ENCODE results near the gene CFAP61.

CFAP61 gene

GRCh38 chr20:20195021-20195705, 142.8 kb downstream of the CFAP61 start:
- in situ Hi-C loops (cut with HindIII; ENCODE audit: low sequenced_read_pairs), result no loop called here
- DNase-seq (ENCODE audit: low read depth, low spot score), result no peak
- TF ChIP-seq, protein P1, sequence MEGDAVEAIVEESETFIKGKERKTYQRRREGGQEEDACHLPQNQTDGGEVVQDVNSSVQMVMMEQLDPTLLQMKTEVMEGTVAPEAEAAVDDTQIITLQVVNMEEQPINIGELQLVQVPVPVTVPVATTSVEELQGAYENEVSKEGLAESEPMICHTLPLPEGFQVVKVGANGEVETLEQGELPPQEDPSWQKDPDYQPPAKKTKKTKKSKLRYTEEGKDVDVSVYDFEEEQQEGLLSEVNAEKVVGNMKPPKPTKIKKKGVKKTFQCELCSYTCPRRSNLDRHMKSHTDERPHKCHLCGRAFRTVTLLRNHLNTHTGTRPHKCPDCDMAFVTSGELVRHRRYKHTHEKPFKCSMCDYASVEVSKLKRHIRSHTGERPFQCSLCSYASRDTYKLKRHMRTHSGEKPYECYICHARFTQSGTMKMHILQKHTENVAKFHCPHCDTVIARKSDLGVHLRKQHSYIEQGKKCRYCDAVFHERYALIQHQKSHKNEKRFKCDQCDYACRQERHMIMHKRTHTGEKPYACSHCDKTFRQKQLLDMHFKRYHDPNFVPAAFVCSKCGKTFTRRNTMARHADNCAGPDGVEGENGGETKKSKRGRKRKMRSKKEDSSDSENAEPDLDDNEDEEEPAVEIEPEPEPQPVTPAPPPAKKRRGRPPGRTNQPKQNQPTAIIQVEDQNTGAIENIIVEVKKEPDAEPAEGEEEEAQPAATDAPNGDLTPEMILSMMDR (IDR thresholded peaks at IDR 0.05; ENCODE audit: low read depth, low read length), result no peak
- no peak overlapping the region for H3K4me3 ChIP-seq (ENCODE audit: low read depth, low read length)

DNA sequence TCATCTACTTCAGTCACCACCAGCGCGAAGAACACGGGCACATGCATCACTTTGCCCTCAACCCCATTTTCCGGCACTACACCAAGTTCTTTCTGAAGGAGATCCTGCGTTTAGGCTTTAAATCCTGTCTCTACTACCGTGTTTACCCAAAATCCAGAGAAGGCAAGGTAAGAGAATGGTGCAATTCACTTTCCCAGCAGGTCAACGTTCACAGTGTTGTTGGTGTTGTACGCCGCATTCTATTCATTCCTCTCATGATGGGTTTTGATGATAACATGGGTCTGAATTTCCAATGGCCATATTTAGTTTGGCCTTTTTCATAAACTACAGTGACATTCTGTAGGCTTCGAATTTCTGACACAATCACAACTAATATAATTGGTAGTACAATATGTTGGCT, 144.3 kb downstream of the CFAP61 start:
- TF ChIP-seq, protein P1 (IDR thresholded peaks at IDR 0.05; ENCODE audit: low read depth, low read length), result no peak
- in situ Hi-C loops (cut with HindIII; ENCODE audit: low sequenced_read_pairs), result no loop called here
- no peak for DNase-seq (ENCODE audit: low read depth, low spot score)
- H3K4me3 ChIP-seq (ENCODE audit: low read depth, low read length), result no peak overlapping the region

DNA sequence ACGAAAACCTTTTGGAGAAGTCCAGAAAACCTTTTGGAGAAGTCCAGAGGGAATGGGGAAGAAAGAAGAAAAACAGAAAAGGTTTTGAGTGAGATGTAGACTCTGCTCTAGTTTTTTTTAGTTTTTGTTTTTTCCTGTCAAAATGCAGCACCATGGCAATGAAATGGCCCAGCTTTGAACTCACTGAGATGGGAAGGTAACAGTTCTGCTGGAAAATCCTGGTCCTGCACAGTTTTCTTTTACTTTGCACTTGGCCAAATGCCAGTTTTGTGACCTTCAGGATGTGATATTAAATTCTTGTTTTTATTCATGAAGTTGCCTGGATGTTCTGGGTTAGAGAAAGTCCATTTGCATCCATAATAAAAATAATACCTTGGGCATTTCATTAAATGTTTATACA, 145.7 kb downstream of the CFAP61 start:
- TF ChIP-seq, protein P1 (IDR thresholded peaks at IDR 0.05; ENCODE audit: low read depth, low read length), result no peak
- in situ Hi-C loops (cut with HindIII; ENCODE audit: low sequenced_read_pairs), result no loop called here
- DNase-seq (ENCODE audit: low read depth, low spot score), result no peak
- H3K4me3 ChIP-seq (ENCODE audit: low read depth, low read length), result no peak overlapping the region

GRCh38 chr20:20199361-20200160, 147.2 kb downstream of the CFAP61 start:
- H3K4me3 ChIP-seq (ENCODE audit: low read depth, low read length), result no peak overlapping the region
- TF ChIP-seq, protein P1 (IDR thresholded peaks at IDR 0.05; ENCODE audit: low read depth, low read length), result no peak
- no peak for DNase-seq (ENCODE audit: low read depth, low spot score)
- in situ Hi-C loops (cut with HindIII; ENCODE audit: low sequenced_read_pairs), result no loop called here

DNA sequence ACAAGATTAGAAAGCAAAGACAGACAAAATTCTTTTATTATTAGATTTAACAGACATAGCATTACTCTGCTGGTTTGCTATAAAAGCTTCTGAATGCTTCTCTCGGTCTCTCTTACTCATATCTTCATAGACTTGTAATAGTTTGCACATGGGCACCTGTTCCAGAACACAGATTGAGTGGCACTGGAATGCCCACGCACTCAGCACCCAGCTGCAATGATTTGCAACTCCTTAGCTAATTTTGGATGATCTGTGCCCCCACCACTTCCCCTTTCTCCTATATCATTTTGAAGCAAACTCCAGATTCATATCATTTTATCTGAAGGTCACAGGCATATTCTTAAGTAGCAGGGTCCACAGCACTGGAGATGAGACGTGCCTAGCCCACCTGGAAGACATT, 148.8 kb downstream of the CFAP61 start:
- TF ChIP-seq, protein P1 (IDR thresholded peaks at IDR 0.05; ENCODE audit: low read depth, low read length), result no peak
- no peak overlapping the region for H3K4me3 ChIP-seq (ENCODE audit: low read depth, low read length)
- no peak for DNase-seq (ENCODE audit: low read depth, low spot score)
- in situ Hi-C loops (cut with HindIII; ENCODE audit: low sequenced_read_pairs), result no loop called here

DNA sequence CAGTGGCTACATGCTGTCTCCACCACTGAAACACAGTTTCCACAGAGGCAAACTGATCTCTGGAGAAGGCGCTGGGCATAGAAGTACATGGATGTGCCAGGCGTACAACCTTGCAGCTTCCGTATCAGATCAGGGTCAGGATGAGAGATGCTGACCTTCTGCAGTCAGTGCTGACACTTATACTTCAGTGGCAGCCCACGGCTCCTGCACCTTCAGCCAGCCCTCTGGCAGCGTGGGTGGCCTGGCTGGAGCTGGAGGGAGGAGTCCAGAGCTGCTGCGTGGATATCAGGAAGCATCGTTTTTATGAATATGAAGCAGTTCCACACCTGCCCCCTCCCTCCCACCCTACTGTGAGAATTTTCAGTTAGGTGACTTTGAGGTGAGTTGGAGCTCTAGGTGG, 149.3 kb downstream of the CFAP61 start:
- H3K4me3 ChIP-seq (ENCODE audit: low read depth, low read length), result no peak overlapping the region
- in situ Hi-C loops (cut with HindIII; ENCODE audit: low sequenced_read_pairs), result no loop called here
- DNase-seq (ENCODE audit: low read depth, low spot score), result no peak
- TF ChIP-seq, protein P1 (IDR thresholded peaks at IDR 0.05; ENCODE audit: low read depth, low read length), result no peak

Data from astrocyte of the spinal cord (primary cell).